HG03039 (cell line): ENCODE results near the gene FOXK2.

Experiments
- ATAC-seq: cut with Tn5 transposase; IDR thresholded peaks from one replicate; pipeline ENCODE4 v1.9.1; 2021; ENCODE audit warnings: mild to moderate bottlenecking, moderate library complexity; ENCODE audit not compliant: unreplicated experiment

Gene FOXK2

GRCh38 chr17:82586576-82587233, 67.2 kb downstream of the FOXK2 start:
- ATAC-seq = no peak

GRCh38 chr17:82587234-82588086, 67.9 kb downstream of the FOXK2 start:
- ATAC-seq = no peak

GRCh38 chr17:82588266-82589175, 69.0 kb downstream of the FOXK2 start:
- no peak for ATAC-seq

DNA sequence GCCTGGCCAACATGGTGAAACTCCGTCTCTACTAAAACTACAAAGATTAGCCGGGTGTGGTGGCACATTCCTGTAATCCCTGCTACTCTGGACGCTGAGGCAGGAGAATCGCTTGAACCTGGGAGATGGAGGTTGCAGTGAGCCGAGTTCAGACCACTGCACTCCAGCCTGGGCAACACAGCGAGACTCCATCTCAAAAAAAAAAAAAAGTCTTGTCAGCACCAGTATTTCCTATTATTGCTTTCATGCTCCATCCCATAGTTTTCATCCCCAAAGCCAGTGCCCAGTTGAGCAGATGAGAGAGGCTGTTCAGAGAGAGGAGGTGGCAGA, 70.3 kb downstream of the FOXK2 start:
- no peak for ATAC-seq

- ATAC-seq = no peak
These were observed 70.7 kb downstream of the FOXK2 start for GRCh38 chr17:82590216-82590615.

GRCh38 chr17:82590881-82591539, 71.5 kb downstream of the FOXK2 start:
- ATAC-seq = no peak

DNA sequence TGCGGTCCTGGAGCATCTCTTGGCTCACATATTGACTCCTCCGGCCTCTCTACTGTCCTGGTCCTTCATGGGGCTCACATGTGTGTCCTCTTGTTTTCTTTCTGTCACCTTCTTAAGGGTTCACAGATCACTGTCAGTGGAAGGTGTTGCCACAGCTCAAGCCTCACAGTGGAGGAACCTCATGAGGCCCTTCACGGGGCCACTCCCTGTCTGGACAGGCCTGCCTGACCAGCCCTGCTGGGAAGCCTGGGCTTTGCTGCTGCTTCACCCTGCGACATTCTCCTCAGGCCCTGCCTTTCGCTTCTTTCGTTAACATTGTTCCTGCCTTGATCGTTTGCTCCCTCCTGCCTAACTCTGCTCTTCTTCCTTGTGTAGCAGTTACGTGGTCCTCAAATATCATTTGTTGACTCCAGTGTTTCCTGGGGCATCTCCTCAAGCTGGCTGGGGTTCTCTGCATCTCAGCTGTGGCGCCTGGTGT, 72.8 kb downstream of the FOXK2 start:
- ATAC-seq = no peak

DNA sequence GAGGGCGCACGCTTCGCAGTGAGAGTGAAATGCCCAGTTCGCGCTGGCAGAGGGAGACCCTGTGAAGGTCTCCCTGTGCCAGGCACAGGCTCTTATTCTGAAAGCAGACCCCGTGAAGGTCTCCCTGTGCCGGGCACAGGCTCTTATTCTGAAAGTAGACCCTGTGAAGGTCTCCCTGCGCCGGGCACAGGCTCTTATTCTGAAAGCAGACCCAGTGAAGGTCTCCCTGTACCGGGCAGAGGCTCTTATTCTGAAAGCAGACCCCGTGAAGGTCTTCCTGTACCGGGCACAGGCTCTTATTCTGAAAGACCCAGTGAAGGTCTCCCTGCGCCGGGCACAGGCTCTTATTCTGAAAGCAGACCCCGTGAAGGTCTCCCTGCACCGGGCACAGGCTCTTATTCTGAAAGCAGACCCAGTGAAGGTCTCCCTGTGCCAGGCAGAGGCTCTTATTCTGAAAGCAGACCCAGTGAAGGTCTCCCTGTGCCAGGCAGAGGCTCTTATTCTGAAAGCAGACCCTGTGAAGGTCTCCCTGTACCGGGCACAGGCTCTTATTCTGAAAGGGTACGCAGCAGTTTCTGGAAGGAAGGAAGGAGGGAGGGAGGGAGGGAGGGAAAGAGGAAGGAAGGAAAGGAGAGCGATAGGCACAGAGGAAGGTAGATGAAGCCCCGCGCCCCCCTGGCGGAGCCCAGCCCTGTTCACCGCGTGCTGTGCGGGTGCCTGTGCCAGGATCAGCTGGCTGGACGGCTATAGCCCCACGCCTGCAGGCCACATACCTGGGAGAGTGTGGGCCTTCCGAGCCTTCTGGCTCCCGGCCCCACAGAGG, 73.4 kb downstream of the FOXK2 start:
- no peak for ATAC-seq

DNA sequence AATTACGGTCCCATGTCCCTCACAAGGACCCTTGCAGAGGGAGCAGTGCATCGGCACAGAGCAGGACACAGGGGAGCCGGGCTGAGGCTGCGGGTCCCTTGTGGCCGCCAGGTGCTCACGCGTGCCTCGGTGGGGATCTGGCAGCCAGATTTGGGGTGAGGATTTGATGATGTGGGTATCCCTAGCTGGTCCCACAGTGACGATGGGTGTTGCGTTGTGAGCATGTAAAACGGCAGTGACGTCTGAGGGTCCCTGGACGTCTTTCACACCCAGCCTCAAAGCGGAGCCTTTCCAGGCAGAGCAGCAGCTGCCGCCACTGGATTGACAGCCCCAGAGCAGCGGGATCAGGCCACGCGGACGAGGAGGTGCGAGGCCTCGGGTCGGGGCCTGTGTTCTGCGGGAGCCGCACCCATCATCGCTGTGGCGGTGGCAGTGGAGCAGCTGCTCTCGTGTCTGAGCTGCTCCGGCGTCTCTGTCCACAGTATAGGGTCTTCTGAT, 74.1 kb downstream of the FOXK2 start:
- ATAC-seq = no peak

- no peak for ATAC-seq
These were observed 75.0 kb downstream of the FOXK2 start for GRCh38 chr17:82594571-82594970.

DNA sequence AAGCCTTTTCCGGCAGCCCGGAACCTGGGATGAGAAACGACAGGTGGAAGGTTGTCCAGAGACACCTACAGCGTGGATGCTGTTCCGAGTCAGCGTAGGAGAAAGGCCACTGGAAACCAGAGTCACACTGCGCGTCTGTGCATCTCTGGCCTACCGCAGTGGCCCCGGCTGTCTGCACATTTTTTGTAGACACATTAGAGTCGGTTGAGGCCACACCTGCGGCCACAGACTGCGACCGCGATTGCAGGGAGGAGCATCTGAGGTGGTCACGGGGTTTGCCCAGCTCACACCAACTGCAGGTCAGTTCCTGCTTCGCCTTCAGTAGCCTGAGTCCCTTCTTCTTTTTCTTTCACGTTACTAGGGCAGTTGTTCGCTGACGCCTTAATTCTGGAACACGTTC, 76.4 kb downstream of the FOXK2 start:
- ATAC-seq = no peak

DNA sequence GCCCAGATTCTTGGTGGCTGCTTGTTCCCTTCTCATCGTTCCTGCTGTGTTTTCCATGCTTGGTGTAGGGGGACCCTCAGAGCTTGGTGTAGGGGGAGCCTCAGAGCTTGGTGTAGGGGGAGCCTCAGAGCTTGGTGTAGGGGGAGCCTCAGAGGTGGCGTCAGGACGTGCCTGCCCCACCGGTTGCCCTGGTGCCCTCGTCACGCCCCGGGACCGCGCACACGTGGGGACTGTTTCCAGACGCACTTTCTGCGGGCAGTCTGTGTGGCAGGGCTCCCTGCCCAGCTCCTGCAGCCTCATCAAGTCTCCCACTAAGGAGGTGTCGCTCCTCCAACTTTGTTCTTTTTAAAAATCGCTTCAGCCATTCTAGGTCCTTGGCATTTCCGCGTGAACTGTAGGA, 76.8 kb downstream of the FOXK2 start:
- ATAC-seq = no peak

GRCh38 chr17:82596837-82597672, 77.5 kb downstream of the FOXK2 start:
- ATAC-seq = no peak

DNA sequence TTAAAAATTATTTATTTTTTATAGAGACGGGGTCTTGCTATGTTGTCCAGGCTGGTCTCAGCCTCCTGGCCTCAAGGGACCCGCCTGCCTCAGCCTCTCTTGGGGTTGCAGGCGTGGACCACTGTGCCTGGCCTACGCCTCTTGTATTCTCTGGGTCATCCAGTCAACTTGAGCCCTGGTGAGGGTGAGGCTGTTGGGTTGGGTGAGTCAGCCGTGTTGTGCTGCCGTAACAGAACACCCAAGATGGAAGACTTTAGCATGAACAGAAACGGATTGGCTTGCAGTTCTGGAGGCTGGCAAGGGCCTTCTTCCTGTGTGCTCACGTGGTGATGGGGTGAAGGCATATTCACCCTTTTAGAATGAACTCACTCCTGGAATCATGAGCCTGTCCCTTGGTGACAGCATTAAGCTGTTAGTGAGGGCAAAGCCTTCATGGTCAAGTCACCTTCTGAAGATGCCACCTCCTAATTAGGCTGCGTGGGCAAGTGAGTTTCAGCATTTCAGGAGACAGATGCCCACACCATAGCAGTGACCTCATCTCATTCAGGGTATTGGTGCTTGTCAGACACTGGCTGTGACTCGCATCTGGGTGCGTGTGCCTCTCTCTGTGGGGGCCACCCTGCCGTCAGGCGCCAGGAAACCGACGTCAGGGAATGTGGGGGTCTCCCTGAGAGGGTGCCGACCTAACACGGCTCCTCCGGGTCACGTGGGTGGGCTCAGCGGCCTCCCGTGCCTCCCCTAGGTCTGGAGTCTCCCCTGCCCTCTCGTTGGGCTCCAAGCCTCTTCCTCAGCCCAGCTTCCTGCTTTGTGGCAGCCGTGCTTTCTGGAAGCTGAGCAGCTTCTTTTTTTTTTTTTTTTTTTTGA, 79.0 kb downstream of the FOXK2 start:
- no peak for ATAC-seq

DNA sequence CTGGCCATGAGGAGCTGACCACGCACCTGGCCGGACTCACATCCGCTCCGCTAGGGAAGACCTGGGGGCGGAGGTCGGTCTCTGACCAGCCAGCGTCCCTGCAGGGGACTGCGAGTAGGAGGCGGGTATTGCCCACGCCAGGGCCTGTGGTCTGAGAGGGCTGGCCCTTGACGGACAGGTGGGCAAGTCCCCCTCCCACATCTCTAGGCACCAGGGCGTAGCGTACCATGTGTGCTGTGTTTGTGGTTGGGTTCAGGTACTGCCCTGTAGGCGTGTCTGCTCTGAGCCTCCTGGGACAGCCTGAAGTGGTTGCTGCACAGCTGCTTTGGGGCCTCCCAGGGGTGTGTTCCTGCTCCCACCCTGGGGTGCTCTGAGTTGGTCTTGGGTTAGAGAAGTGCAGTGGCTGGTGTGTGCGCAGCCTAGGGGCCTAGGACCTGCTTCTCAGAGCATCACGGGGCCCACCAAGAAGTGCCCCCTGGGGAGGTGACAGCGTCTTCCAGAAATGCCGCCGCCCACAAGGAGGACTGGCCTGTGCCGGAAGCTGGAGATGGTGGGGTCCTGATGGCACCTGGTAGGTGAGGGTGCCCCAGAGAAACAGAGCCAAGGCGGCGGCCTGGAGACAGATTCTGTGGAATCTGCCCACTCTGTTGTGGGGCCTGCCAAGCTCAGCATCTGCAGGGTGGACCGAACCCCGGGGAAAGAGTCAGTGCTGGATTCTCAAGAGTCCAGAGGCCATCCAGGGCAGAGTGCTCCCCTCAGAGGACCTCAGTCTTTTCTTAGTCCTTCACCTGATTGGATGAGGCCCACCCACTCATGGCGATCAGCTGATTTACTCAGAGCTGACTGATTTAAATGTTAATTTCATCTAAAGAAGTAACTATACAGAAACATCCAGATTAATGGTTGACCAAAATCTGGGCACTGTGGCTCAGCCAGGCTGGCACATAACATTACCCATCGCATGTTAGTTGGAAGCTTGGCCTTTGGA, 80.4 kb downstream of the FOXK2 start:
- no peak for ATAC-seq

DNA sequence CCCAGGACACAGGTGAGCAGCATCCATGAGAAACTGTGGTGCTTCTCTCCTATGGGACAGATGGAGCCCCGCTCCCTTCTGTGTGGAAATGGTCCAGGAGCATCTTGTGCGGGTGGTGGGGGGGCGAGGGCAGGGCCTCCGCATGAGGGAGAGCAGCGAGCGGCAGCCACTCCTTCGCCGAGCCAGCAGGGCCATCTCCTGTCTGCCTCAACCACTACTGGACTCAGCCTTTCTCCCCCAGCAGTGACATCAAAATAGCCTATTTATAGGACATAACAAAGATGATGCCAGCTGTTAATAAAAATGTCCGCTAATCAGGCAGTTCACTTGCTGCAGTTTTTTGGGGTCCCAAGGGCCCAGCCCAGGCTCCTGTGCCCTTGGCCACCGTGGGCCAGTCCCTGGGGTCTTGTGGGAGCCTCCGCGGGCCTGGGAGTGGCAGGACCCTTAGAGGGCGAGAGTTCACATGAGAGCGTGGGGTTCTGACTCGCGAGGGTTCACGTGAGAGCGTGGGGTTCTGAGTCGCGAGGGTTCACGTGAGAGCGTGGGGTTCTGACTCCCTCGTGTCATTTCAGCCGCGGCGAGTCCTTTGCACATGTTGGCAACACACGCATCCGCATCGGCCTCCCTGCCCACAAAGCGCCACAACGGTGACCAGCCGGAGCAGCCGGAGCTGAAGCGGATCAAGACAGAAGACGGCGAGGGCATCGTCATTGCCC, 81.4 kb downstream of the FOXK2 start:
- ATAC-seq = no peak
